ENCODE data around the gene ZNFX1.

- TF ChIP-seq CTCF (IDR thresholded peaks at IDR 0.05; ENCODE audit: low read depth, low read length) (no peak), EZH2phosphoT487 (IDR thresholded peaks at IDR 0.05; ENCODE audit: low read depth) (no peak)
These were observed 4.1 kb downstream of the ZNFX1 start for GRCh38 chr20:49273696-49274277.
